AG09309 (cell line): ENCODE data around the gene WDR59.
"Not testable (repeated sequence)": the region's sequence is repeated elsewhere in the genome, so short reads cannot be mapped to it uniquely, and the experiment has no call there.

Experiments used
- DNase-seq: peaks from one replicate; pipeline ENCODE4 v3.0.0-alpha.2; 2010; ENCODE audit warnings: low read depth
- H3K4me3 ChIP-seq: 2 replicates; pipeline ENCODE4 v1.5.1; 2011; ENCODE audit warnings: mild to moderate bottlenecking, low read depth, low read length, moderate library complexity; ENCODE audit not compliant: control insufficient read depth
- CTCF ChIP-seq: IDR thresholded peaks from 2 replicates; pipeline ENCODE4 v1.5.1; 2011; ENCODE audit warnings: mild to moderate bottlenecking, low read depth, low read length, inconsistent platforms; ENCODE audit not compliant: insufficient read depth, control insufficient read depth; ENCODE audit errors: missing control alignments

WDR59 gene

GRCh38 chr16:74844041-74844980 lies 140.6 kb downstream of the WDR59 start:
- no peak overlapping the region for H3K4me3 ChIP-seq
- DNase-seq, result no peak
- TF ChIP-seq CTCF, result no peak

- H3K4me3 ChIP-seq, DNase-seq: not testable (repeated sequence)
These were observed 141.4 kb downstream of the WDR59 start for GRCh38 chr16:74843381-74844035.

GRCh38 chr16:74842413-74842812 lies 142.5 kb downstream of the WDR59 start:
- no peak overlapping the region for H3K4me3 ChIP-seq
- DNase-seq, result no peak
- TF ChIP-seq CTCF, result no peak

- no peak for TF ChIP-seq CTCF
- H3K4me3 ChIP-seq, result no peak overlapping the region
- no peak for DNase-seq
These were observed 143.0 kb downstream of the WDR59 start for GRCh38 chr16:74841904-74842303.

- H3K4me3 ChIP-seq, result no peak overlapping the region
- no peak for DNase-seq
- no peak for TF ChIP-seq CTCF
These were observed 143.5 kb downstream of the WDR59 start for GRCh38 chr16:74841469-74841868.

GRCh38 chr16:74837056-74837455 lies 147.9 kb downstream of the WDR59 start:
- H3K4me3 ChIP-seq, result no peak overlapping the region
- DNase-seq, result no peak
- no peak for TF ChIP-seq CTCF

- no peak for TF ChIP-seq CTCF
- no peak for DNase-seq
- no peak overlapping the region for H3K4me3 ChIP-seq
These were observed 148.7 kb downstream of the WDR59 start for GRCh38 chr16:74836111-74836671.
